Measurements from ENCODE around the gene FLT1. TPM values are rescaled to one million over a fixed set of nuclear protein-coding genes. Genes with fewer than 3 reads are reported as not detected.

The FLT1 gene
- total RNA-seq, 4 donors from 2014 or later: 12.5 to 46.2 (median 31.3) TPM

GRCh38 chr13:28412981-28413380 lies 81.9 kb downstream of the FLT1 start:
- TF ChIP-seq EP300 (IDR thresholded peaks at IDR 0.05) (no peak), CTCF (IDR thresholded peaks at IDR 0.05) (no peak), POLR2AphosphoS5 (IDR thresholded peaks at IDR 0.05) (no peak), POLR2A (IDR thresholded peaks at IDR 0.05; ENCODE audit: low read depth) (no peak)
- Histone ChIP-seq H3K9me3 (no peaks in the 10 kb centered on the region), H3K27me3 (peaks cover 0 to 6% (median 0%) of the 10 kb centered on the region in 4 donors), H3K4me3 (no peak overlapping the region), H3K36me3 (no peaks in the 10 kb centered on the region), H3K4me1 (peaks cover 2 to 23% (median 11%) of the 10 kb centered on the region in 4 donors), H3K27ac (replicated peaks in 1 of 4) (peak overlapping the region in 1 of 4 donors; percentile 44)
- 71% methylated on average over 8 of the region's 8 CpGs for WGBS
- intact Hi-C loops (cut with DNase I): no loop called here
- no peak for DNase-seq (ENCODE audit: extremely low spot score)

- Histone ChIP-seq H3K27ac (replicated peaks in 1 of 4) (no peak overlapping the region), H3K9me3 (no peaks in the 10 kb centered on the region), H3K4me3 (no peak overlapping the region), H3K4me1 (peaks cover 2 to 27% (median 11%) of the 10 kb centered on the region in 4 donors), H3K27me3 (peaks cover 0 to 6% (median 0%) of the 10 kb centered on the region in 4 donors), H3K36me3 (no peaks in the 10 kb centered on the region)
- DNase-seq (ENCODE audit: extremely low spot score): no peak
- WGBS: 17% methylated on average over 5 of the region's 5 CpGs
- intact Hi-C loops (cut with DNase I): no loop called here
- no peak for TF ChIP-seq POLR2AphosphoS5 (IDR thresholded peaks at IDR 0.05)
- no peak for TF ChIP-seq POLR2A (IDR thresholded peaks at IDR 0.05; ENCODE audit: low read depth)
- TF ChIP-seq CTCF (IDR thresholded peaks at IDR 0.05): no peak
- TF ChIP-seq EP300 (IDR thresholded peaks at IDR 0.05): no peak
Measured at GRCh38 chr13:28411831-28412353, 83.0 kb downstream of the FLT1 start.

- no peak for DNase-seq (ENCODE audit: extremely low spot score)
- H3K4me1 ChIP-seq: peaks cover 2 to 27% (median 11%) of the 10 kb centered on the region in 4 donors
- no peak overlapping the region for H3K27ac ChIP-seq (replicated peaks in 1 of 4)
- WGBS: 72% methylated on average over 2 of the region's 2 CpGs
- H3K9me3 ChIP-seq: no peaks in the 10 kb centered on the region
- intact Hi-C loops (cut with DNase I): no loop called here
- no peak overlapping the region for H3K4me3 ChIP-seq
- H3K36me3 ChIP-seq: peaks cover 0 to 7% (median 0%) of the 10 kb centered on the region in 4 donors
- H3K27me3 ChIP-seq: peaks cover 0 to 6% (median 0%) of the 10 kb centered on the region in 4 donors
- TF ChIP-seq EP300 (IDR thresholded peaks at IDR 0.05): no peak
- no peak for TF ChIP-seq POLR2AphosphoS5 (IDR thresholded peaks at IDR 0.05)
- TF ChIP-seq POLR2A (IDR thresholded peaks at IDR 0.05; ENCODE audit: low read depth): no peak
- TF ChIP-seq CTCF (IDR thresholded peaks at IDR 0.05): no peak
Measured at GRCh38 chr13:28410096-28410495, 84.8 kb downstream of the FLT1 start.

- no peak for DNase-seq (ENCODE audit: extremely low spot score)
- Histone ChIP-seq H3K4me3 (no peak overlapping the region), H3K27ac (replicated peaks in 1 of 4) (no peak overlapping the region), H3K4me1 (peaks cover 2 to 27% (median 11%) of the 10 kb centered on the region in 4 donors), H3K36me3 (peaks cover 0 to 11% (median 0%) of the 10 kb centered on the region in 4 donors), H3K9me3 (no peaks in the 10 kb centered on the region), H3K27me3 (peaks cover 0 to 6% (median 0%) of the 10 kb centered on the region in 4 donors)
- intact Hi-C loops (cut with DNase I): no loop called here
- TF ChIP-seq CTCF (IDR thresholded peaks at IDR 0.05): no peak
- no peak for TF ChIP-seq POLR2A (IDR thresholded peaks at IDR 0.05; ENCODE audit: low read depth)
- no peak for TF ChIP-seq EP300 (IDR thresholded peaks at IDR 0.05)
- no peak for TF ChIP-seq POLR2AphosphoS5 (IDR thresholded peaks at IDR 0.05)
Measured at GRCh38 chr13:28409648-28410047, 85.3 kb downstream of the FLT1 start.

- H3K36me3 ChIP-seq: peaks cover 0 to 18% (median 0%) of the 10 kb centered on the region in 4 donors
- TF ChIP-seq EP300 (IDR thresholded peaks at IDR 0.05) (no peak), POLR2A (IDR thresholded peaks at IDR 0.05; ENCODE audit: low read depth) (no peak), CTCF (IDR thresholded peaks at IDR 0.05) (no peak), POLR2AphosphoS5 (IDR thresholded peaks at IDR 0.05) (no peak)
- 44% methylated on average over 1 of the region's 1 CpG for WGBS
- no peak for DNase-seq (ENCODE audit: extremely low spot score)
- no peaks in the 10 kb centered on the region for H3K9me3 ChIP-seq
- H3K4me1 ChIP-seq: peaks cover 2 to 27% (median 11%) of the 10 kb centered on the region in 4 donors
- H3K27ac ChIP-seq (replicated peaks in 1 of 4): no peak overlapping the region
- no peak overlapping the region for H3K4me3 ChIP-seq
- intact Hi-C loops (cut with DNase I): no loop called here
- H3K27me3 ChIP-seq: peaks cover 0 to 6% (median 0%) of the 10 kb centered on the region in 4 donors
Measured at GRCh38 chr13:28408863-28409262, 86.1 kb downstream of the FLT1 start.

Measured in esophagus muscularis mucosa (tissue), 4 donors.